Measurements from ENCODE around the gene STIM2. TPM values are rescaled to one million over a fixed set of nuclear protein-coding genes. Genes with fewer than 3 reads are reported as not detected.

STIM2 gene
- total RNA-seq, 1 donor from 2014 or later: 25.8 TPM

GRCh38 chr4:26813698-26814097, 46.9 kb upstream of the STIM2 start:
- H3K27me3 Mint-ChIP-seq (ENCODE audit: insufficient read depth, low read depth): peaks cover 6% of the 10 kb centered on the region
- H3K27me3 ChIP-seq: no peaks in the 10 kb centered on the region
- no peak overlapping the region for H3K4me3 ChIP-seq
- H3K9me3 Mint-ChIP-seq: no peaks in the 10 kb centered on the region
- H3K36me3 ChIP-seq: no peaks in the 10 kb centered on the region
- no peaks in the 10 kb centered on the region for H3K9me3 ChIP-seq (ENCODE audit: low read depth)
- H3K4me1 Mint-ChIP-seq: peaks cover 12% of the 10 kb centered on the region
- no peak overlapping the region for H2AFZ ChIP-seq (replicated peaks)
- H3K27ac ChIP-seq: no peak overlapping the region
- no peaks in the 10 kb centered on the region for H3K79me2 ChIP-seq (ENCODE audit: low read depth)
- no peak for TF ChIP-seq EZH2phosphoT487 (IDR thresholded peaks at IDR 0.05)
- TF ChIP-seq EZH2 (IDR thresholded peaks at IDR 0.05): no peak
- TF ChIP-seq, protein P1, sequence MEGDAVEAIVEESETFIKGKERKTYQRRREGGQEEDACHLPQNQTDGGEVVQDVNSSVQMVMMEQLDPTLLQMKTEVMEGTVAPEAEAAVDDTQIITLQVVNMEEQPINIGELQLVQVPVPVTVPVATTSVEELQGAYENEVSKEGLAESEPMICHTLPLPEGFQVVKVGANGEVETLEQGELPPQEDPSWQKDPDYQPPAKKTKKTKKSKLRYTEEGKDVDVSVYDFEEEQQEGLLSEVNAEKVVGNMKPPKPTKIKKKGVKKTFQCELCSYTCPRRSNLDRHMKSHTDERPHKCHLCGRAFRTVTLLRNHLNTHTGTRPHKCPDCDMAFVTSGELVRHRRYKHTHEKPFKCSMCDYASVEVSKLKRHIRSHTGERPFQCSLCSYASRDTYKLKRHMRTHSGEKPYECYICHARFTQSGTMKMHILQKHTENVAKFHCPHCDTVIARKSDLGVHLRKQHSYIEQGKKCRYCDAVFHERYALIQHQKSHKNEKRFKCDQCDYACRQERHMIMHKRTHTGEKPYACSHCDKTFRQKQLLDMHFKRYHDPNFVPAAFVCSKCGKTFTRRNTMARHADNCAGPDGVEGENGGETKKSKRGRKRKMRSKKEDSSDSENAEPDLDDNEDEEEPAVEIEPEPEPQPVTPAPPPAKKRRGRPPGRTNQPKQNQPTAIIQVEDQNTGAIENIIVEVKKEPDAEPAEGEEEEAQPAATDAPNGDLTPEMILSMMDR (IDR thresholded peaks at IDR 0.05): no peak
- H3K4me2 ChIP-seq: no peak overlapping the region
- no peaks in the 10 kb centered on the region for H3F3A ChIP-seq (ENCODE audit: low read depth)
- H3K36me3 Mint-ChIP-seq: no peaks in the 10 kb centered on the region
- H3K4me1 ChIP-seq: peaks cover 11% of the 10 kb centered on the region
- H3K9ac ChIP-seq: no peak overlapping the region
- no peak for DNase-seq (ENCODE audit: low spot score)
- no peak overlapping the region for H3K27ac Mint-ChIP-seq
- H4K20me1 ChIP-seq (ENCODE audit: low read depth): no peaks in the 10 kb centered on the region
- no peak overlapping the region for H3K4me3 Mint-ChIP-seq

- Histone ChIP-seq H3K9ac (no peak overlapping the region), H3K27ac (no peak overlapping the region), H4K20me1 (ENCODE audit: low read depth) (no peaks in the 10 kb centered on the region), H3F3A (ENCODE audit: low read depth) (no peaks in the 10 kb centered on the region), H3K27me3 (no peaks in the 10 kb centered on the region), H3K36me3 (no peaks in the 10 kb centered on the region), H3K9me3 (ENCODE audit: low read depth) (no peaks in the 10 kb centered on the region), H3K4me2 (no peak overlapping the region), H3K79me2 (ENCODE audit: low read depth) (no peaks in the 10 kb centered on the region), H2AFZ (replicated peaks) (no peak overlapping the region), H3K4me1 (peaks cover 15% of the 10 kb centered on the region), H3K4me3 (no peak overlapping the region)
- Mint-ChIP-seq H3K9me3 (peaks cover 2% of the 10 kb centered on the region), H3K4me1 (peaks cover 16% of the 10 kb centered on the region), H3K4me3 (no peak overlapping the region), H3K27ac (no peak overlapping the region), H3K27me3 (ENCODE audit: insufficient read depth, low read depth) (peaks cover 9% of the 10 kb centered on the region), H3K36me3 (no peaks in the 10 kb centered on the region)
- TF ChIP-seq, protein P1 (IDR thresholded peaks at IDR 0.05): no peak
- TF ChIP-seq EZH2 (IDR thresholded peaks at IDR 0.05) (no peak), EZH2phosphoT487 (IDR thresholded peaks at IDR 0.05) (no peak)
- no peak for DNase-seq (ENCODE audit: low spot score)
Measured at GRCh38 chr4:26815199-26815598, 45.4 kb upstream of the STIM2 start.

DNA sequence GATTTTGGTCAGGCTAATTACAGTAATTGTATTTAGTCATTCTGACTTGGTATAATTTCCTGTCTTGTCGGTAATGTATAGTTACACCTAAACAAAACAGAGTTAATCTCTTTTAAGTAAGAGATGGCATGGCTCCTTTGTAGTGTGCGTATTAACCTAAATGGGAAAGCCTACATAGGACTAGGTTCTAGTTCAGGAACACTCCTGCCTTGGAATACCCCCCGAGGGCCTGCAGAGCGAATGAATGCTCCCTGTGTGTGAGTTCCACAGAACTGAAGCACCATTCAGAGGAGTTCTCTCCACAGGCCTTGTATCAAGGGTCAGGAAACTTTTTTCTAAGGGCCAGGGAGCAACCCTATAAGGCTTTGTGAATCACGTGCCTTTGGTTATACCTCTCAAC, 44.9 kb upstream of the STIM2 start:
- Histone ChIP-seq H3K79me2 (ENCODE audit: low read depth) (no peaks in the 10 kb centered on the region), H3K4me2 (no peak overlapping the region), H3F3A (ENCODE audit: low read depth) (no peaks in the 10 kb centered on the region), H3K36me3 (no peaks in the 10 kb centered on the region), H3K27me3 (no peaks in the 10 kb centered on the region), H4K20me1 (ENCODE audit: low read depth) (no peaks in the 10 kb centered on the region), H3K27ac (no peak overlapping the region), H3K4me3 (no peak overlapping the region), H2AFZ (replicated peaks) (no peak overlapping the region), H3K9me3 (ENCODE audit: low read depth) (no peaks in the 10 kb centered on the region), H3K4me1 (peaks cover 15% of the 10 kb centered on the region), H3K9ac (no peak overlapping the region)
- H3K36me3 Mint-ChIP-seq: no peaks in the 10 kb centered on the region
- H3K27me3 Mint-ChIP-seq (ENCODE audit: insufficient read depth, low read depth): peaks cover 7% of the 10 kb centered on the region
- peaks cover 3% of the 10 kb centered on the region for H3K9me3 Mint-ChIP-seq
- H3K27ac Mint-ChIP-seq: no peak overlapping the region
- H3K4me3 Mint-ChIP-seq: no peak overlapping the region
- TF ChIP-seq EZH2phosphoT487 (IDR thresholded peaks at IDR 0.05): no peak
- TF ChIP-seq, protein P1 (IDR thresholded peaks at IDR 0.05): no peak
- TF ChIP-seq EZH2 (IDR thresholded peaks at IDR 0.05): no peak
- DNase-seq (ENCODE audit: low spot score): peak; percentile 18
- H3K4me1 Mint-ChIP-seq: peaks cover 16% of the 10 kb centered on the region

All from neural progenitor cell (in vitro differentiated cells).